Eye (tissue), 1 donor: Measurements from ENCODE around the gene OSCP1.
A peak's percentile ranks its signal among the peaks of the same experiment; 100 is the strongest.

Source experiments
- DNase-seq: peaks from one replicate; pipeline ENCODE4 v3.0.0-alpha.2; 2015

Gene OSCP1

DNA sequence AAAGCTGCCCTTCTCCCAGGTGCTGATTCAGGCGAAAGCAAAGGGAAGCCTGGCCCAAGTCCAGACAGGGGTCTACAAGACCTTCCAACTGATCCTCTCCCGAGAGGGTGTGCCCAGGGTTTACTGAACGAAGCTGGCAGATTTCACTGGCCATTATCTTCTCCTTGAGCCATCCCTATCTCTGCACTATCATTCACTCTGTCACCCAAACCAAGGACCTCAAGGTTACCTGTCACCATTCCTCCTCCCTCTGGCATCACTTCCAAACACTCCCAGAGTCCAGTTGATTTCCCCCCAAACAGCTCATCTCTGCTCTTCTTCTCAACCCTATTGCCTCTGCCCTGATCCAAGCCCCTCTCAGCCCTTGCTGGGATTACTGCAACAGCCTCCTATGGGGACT, 69.5 kb downstream of the OSCP1 start:
- no peak for DNase-seq

GRCh38 chr1:36380143-36380619, 70.1 kb downstream of the OSCP1 start:
- no peak for DNase-seq

GRCh38 chr1:36377791-36378492, 72.3 kb downstream of the OSCP1 start:
- no peak for DNase-seq

- no peak for DNase-seq
These were observed 77.6 kb downstream of the OSCP1 start for GRCh38 chr1:36372617-36373016.

DNA sequence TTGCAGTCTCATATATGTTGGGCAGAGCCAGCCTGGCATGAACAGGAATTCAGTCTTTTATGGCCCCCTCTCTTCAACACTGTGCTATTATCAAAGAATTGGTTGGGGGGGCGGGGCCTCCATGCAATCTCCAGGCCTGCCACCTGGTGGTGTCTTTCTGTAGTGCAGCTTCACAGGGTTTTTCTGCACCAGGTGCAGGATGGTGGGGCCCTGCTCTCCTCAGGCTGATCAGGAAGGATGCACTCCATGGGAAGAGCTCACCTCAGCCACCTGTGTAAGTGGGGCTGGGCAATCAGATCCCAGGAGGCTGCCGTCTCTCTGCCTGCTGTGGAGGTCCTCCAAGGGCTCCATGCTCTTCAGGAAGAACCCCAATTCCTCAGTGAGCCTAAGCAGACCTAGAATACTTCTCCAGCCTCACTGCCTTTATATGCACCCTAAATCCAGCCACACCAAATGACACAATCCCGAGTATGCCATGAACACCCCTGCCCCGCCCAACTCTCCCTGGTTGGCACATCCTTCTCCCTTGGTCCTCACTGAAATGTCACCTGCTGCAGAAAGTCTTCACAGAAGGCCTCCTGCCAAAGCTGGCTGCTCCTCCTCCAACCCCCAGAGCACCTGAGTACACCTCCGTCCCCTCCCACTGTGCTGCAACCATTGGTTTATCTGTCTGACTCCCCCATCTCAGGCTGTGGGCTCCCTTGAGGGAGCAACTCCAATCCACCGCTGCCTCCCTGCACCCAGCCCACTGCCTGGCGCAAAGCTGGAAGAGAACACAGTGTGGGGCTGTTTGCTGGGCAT, 81.0 kb downstream of the OSCP1 start:
- DNase-seq, result peak; percentile 94
